MM.1S (cell line): ENCODE results near the gene AGAP1.

Source experiments
- EZH2 ChIP-seq: fragments of 300-600 bp; sonication (generic); optimal IDR thresholded peaks from 2 replicates; pipeline ENCODE3; 2017; ENCODE audit warnings: low read depth, mild to moderate bottlenecking, antibody characterized with exemption, low read length, mixed read lengths
- EZH2phosphoT487 ChIP-seq: fragments of 300-600 bp; sonication (generic); IDR thresholded peaks from 2 replicates; pipeline ENCODE4 v1.6.1; 2018; ENCODE audit warnings: antibody characterized with exemption, low read length
- TF ChIP-seq, protein P1 (sequence below): fragments of 300-600 bp; sonication (generic); IDR thresholded peaks from 2 replicates; pipeline ENCODE4 v1.5.1; 2016; ENCODE audit warnings: antibody characterized with exemption, low read length, mixed read lengths

GRCh38 chr2:235920216-235920865, 426.5 kb downstream of the AGAP1 start:
- no peak for TF ChIP-seq EZH2
- TF ChIP-seq EZH2phosphoT487: no peak
- TF ChIP-seq, protein P1, sequence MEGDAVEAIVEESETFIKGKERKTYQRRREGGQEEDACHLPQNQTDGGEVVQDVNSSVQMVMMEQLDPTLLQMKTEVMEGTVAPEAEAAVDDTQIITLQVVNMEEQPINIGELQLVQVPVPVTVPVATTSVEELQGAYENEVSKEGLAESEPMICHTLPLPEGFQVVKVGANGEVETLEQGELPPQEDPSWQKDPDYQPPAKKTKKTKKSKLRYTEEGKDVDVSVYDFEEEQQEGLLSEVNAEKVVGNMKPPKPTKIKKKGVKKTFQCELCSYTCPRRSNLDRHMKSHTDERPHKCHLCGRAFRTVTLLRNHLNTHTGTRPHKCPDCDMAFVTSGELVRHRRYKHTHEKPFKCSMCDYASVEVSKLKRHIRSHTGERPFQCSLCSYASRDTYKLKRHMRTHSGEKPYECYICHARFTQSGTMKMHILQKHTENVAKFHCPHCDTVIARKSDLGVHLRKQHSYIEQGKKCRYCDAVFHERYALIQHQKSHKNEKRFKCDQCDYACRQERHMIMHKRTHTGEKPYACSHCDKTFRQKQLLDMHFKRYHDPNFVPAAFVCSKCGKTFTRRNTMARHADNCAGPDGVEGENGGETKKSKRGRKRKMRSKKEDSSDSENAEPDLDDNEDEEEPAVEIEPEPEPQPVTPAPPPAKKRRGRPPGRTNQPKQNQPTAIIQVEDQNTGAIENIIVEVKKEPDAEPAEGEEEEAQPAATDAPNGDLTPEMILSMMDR: no peak
